ENCODE measurements around the gene ZDHHC4.
"Not testable (repeated sequence)": the region's sequence is repeated elsewhere in the genome, so short reads cannot be mapped to it uniquely, and the experiment has no call there.

The ZDHHC4 gene

GRCh38 chr7:6608081-6608480, 30.8 kb downstream of the ZDHHC4 start:
- no peak for DNase-seq

GRCh38 chr7:6608794-6609193, 31.5 kb downstream of the ZDHHC4 start:
- no peak for DNase-seq

GRCh38 chr7:6612819-6613218, 35.6 kb downstream of the ZDHHC4 start:
- DNase-seq, result no peak

GRCh38 chr7:6613706-6614105, 36.5 kb downstream of the ZDHHC4 start:
- DNase-seq, result no peak

- DNase-seq, result no peak
These were observed 37.9 kb downstream of the ZDHHC4 start, which contains the start of gene ZNF853 for GRCh38 chr7:6614953-6615722. Gene ZNF853, plus strand, starts transcription at chr7:6615610. Its CDS starts 565 bp downstream, at chr7:6616175.

- no peak for DNase-seq
These were observed 38.7 kb downstream of the ZDHHC4 start for GRCh38 chr7:6615723-6616555.

- no peak for DNase-seq
These were observed 39.8 kb downstream of the ZDHHC4 start for GRCh38 chr7:6616854-6617643.

- no peak for DNase-seq
These were observed 41.4 kb downstream of the ZDHHC4 start for GRCh38 chr7:6618621-6619020.

GRCh38 chr7:6619961-6620360, 42.7 kb downstream of the ZDHHC4 start:
- DNase-seq, result no peak

- no peak for DNase-seq
These were observed 44.2 kb downstream of the ZDHHC4 start for GRCh38 chr7:6621195-6622133.

- no peak for DNase-seq
These were observed 45.0 kb downstream of the ZDHHC4 start for GRCh38 chr7:6622134-6622710.

GRCh38 chr7:6623589-6624245, 46.5 kb downstream of the ZDHHC4 start:
- DNase-seq, result no peak

- DNase-seq, result no peak
These were observed 47.0 kb downstream of the ZDHHC4 start for GRCh38 chr7:6624246-6624611.

GRCh38 chr7:6628045-6628444, 50.8 kb downstream of the ZDHHC4 start:
- DNase-seq, result no peak

- DNase-seq, result no peak
These were observed 53.0 kb downstream of the ZDHHC4 start for GRCh38 chr7:6630007-6630849.

GRCh38 chr7:6631605-6632004, 54.4 kb downstream of the ZDHHC4 start:
- no peak for DNase-seq

GRCh38 chr7:6634021-6634420, 56.8 kb downstream of the ZDHHC4 start:
- no peak for DNase-seq

GRCh38 chr7:6634971-6635370, 57.7 kb downstream of the ZDHHC4 start:
- not testable (repeated sequence) for DNase-seq

- DNase-seq, result no peak
These were observed 59.7 kb downstream of the ZDHHC4 start, which contains the start of gene ZNF316 for GRCh38 chr7:6636741-6637543. Gene ZNF316, plus strand, starts transcription at chr7:6637318. Its CDS starts 5,092 bp downstream, at chr7:6642410.
